GM12864 (cell line): ENCODE measurements around the gene ROBO2.

Experiments
- DNase-seq: peaks from one replicate; pipeline ENCODE4 v3.0.0-alpha.2; 2011; ENCODE audit warnings: low read depth
- H3K4me3 ChIP-seq: 2 replicates; pipeline ENCODE4 v1.5.1; 2011; ENCODE audit warnings: mild to moderate bottlenecking, low read depth, low read length, control low read depth
- CTCF ChIP-seq: IDR thresholded peaks from 2 replicates; pipeline ENCODE4 v1.5.1; 2011; ENCODE audit warnings: low read depth, mild to moderate bottlenecking, moderate library complexity, low read length, control low read depth, inconsistent platforms; ENCODE audit errors: missing control alignments

ROBO2 gene

GRCh38 chr3:77489216-77489615, 449.3 kb downstream of the ROBO2 start:
- H3K4me3 ChIP-seq, result no peak overlapping the region
- no peak for TF ChIP-seq CTCF
- DNase-seq, result no peak

GRCh38 chr3:77491961-77492360, 452.1 kb downstream of the ROBO2 start:
- DNase-seq, result no peak
- H3K4me3 ChIP-seq, result no peak overlapping the region
- TF ChIP-seq CTCF, result no peak

DNA sequence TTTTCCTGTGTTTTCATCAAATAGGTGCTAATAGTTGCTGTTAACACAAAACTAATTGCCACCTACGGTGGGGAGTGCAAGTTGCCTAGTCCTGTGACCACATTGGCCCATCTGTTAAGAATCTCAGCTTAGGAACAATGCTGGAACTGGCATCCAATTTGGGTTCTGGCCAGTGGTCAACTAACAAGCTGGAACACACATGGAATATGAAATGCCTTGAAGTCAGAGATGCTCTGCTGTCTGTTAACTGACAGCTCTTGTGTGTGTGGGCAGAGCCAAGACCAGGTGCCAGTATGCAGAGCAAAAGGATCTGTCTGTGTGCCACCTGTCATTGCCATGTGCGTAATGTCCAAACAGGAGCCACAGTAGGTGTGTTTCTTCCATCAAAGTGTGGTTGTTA, 460.8 kb downstream of the ROBO2 start:
- no peak for DNase-seq
- no peak for TF ChIP-seq CTCF
- no peak overlapping the region for H3K4me3 ChIP-seq

GRCh38 chr3:77506384-77506783, 466.5 kb downstream of the ROBO2 start:
- DNase-seq, result no peak
- no peak for TF ChIP-seq CTCF
- no peak overlapping the region for H3K4me3 ChIP-seq

DNA sequence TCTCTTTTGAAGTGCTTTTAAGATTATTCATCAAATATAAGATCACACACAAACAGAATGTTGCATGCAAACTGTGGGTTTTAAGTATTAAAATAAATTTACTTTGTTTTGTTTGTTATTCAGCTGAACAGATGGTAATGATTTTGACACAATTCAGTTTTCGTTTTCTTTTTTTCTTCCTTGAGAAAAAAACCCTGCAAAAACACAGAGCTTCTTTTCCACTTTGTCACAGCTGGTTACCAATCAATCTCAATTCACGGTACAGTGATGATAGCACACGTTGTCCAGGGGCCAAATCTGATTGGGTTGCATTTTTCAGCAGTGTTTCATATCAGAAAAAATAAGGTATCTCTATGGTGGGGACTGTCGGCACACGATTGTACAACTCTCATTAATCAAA, 473.6 kb downstream of the ROBO2 start:
- no peak for TF ChIP-seq CTCF
- H3K4me3 ChIP-seq, result no peak overlapping the region
- DNase-seq, result no peak

DNA sequence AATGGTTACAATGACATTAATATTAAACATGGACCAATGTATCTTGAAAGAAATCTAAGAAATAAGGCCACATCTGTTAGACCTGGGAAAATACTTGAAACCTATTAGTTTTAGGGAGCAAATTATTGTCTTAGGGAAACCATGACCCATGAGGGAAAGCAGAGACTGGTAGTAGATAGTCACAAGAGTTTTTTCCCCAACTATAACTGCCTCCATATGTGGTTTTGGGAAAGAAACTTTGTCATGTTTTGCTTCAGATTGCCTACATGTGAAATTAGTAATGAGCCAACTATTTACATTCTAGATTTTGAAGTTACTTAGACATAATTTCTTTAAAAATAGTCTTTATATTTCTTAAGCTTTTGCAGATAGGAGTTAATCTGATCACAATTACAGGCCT, 474.9 kb downstream of the ROBO2 start:
- no peak overlapping the region for H3K4me3 ChIP-seq
- no peak for TF ChIP-seq CTCF
- no peak for DNase-seq

- no peak for TF ChIP-seq CTCF
- DNase-seq, result no peak
- no peak overlapping the region for H3K4me3 ChIP-seq
Measured at GRCh38 chr3:77524463-77524862, 484.6 kb downstream of the ROBO2 start.
